ENCODE results near the gene KCNJ8.

DNA sequence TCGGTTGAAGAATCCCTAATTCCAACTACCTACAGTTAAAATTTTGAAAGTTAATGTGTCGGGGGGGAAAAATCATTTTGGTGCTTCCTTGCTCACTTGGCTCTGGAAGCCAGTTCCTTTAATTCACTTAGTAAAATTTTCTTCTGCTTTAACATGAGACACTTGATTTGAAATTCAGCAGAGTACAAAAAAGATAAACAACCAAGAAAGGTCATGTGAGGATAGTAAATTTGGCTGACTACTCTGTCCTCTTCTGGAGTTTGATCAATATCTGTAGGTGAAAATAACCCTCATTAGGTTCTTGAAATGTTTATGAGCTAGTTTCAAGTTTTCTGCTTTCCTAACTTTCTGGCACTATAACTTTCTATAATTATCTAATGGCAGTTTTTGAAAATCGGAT is 43.4 kb downstream of the KCNJ8 start:
- TF ChIP-seq, protein P1, sequence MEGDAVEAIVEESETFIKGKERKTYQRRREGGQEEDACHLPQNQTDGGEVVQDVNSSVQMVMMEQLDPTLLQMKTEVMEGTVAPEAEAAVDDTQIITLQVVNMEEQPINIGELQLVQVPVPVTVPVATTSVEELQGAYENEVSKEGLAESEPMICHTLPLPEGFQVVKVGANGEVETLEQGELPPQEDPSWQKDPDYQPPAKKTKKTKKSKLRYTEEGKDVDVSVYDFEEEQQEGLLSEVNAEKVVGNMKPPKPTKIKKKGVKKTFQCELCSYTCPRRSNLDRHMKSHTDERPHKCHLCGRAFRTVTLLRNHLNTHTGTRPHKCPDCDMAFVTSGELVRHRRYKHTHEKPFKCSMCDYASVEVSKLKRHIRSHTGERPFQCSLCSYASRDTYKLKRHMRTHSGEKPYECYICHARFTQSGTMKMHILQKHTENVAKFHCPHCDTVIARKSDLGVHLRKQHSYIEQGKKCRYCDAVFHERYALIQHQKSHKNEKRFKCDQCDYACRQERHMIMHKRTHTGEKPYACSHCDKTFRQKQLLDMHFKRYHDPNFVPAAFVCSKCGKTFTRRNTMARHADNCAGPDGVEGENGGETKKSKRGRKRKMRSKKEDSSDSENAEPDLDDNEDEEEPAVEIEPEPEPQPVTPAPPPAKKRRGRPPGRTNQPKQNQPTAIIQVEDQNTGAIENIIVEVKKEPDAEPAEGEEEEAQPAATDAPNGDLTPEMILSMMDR (IDR thresholded peaks at IDR 0.05), result no peak
- TF ChIP-seq POLR2A (IDR thresholded peaks at IDR 0.05), result no peak

Data from heart left ventricle (tissue), 13 donors.